Vagina (tissue), 2 donors: ENCODE results near the gene TMEM106C.

Source experiments
- CTCF ChIP-seq, 3 experiments: fragments of 450-650 bp in 2 of 3; fragments of 200-600 bp in 1 of 3; sonication (generic) in 1 of 3; IDR thresholded peaks; one replicate each; pipeline ENCODE4 v1.5.1; 2017 to 2019; ENCODE audit warnings: antibody characterized with exemption in 3 of 3, mild to moderate bottlenecking in 2 of 3, moderate library complexity in 2 of 3
- POLR2A ChIP-seq, 2 donors: fragments of 450-650 bp; IDR thresholded peaks; one replicate each; pipeline ENCODE4 v1.6.1; 2017; ENCODE audit warnings: antibody characterized with exemption in 2 of 2, mild to moderate bottlenecking in 2 of 2, moderate library complexity in 2 of 2
- POLR2AphosphoS5 ChIP-seq, 2 donors: sonication (generic); formaldehyde crosslinking; IDR thresholded peaks; one replicate each; pipeline ENCODE4 v1.9.0; 2017; ENCODE audit warnings: antibody characterized with exemption in 2 of 2, mild to moderate bottlenecking in 2 of 2, low read depth in 1 of 2; ENCODE audit not compliant: insufficient read depth in 1 of 2

GRCh38 chr12:47941475-47941780, 22.0 kb upstream of the TMEM106C start:
- TF ChIP-seq CTCF (IDR thresholded peaks at IDR 0.05) (no peak), POLR2A (IDR thresholded peaks at IDR 0.05) (no peak), POLR2AphosphoS5 (IDR thresholded peaks at IDR 0.05; ENCODE audit: insufficient read depth in 1 of 2, low read depth in 1 of 2) (no peak)
